Trophoblast cell (in vitro differentiated cells and primary cell): ENCODE measurements around the gene SLX4IP.

Experiments used
- DNase-seq, 2 donors: peaks; one replicate each; pipeline ENCODE4 v3.0.0-alpha.2; 2016
- H2AFZ ChIP-seq: 2 replicates; pipeline ENCODE4 v1.6.1; 2013; ENCODE audit warnings: low read length, moderate library complexity, mild to moderate bottlenecking; ENCODE audit not compliant: insufficient read depth, poor library complexity
- H2AK5ac ChIP-seq: 2 replicates; pipeline ENCODE4 v1.6.1; 2013; ENCODE audit warnings: mild to moderate bottlenecking, low read length
- H2BK120ac ChIP-seq: 2 replicates; pipeline ENCODE4 v1.6.1; 2013; ENCODE audit warnings: low read length, mild to moderate bottlenecking, moderate library complexity; ENCODE audit not compliant: insufficient read depth, poor library complexity
- H2BK12ac ChIP-seq: 2 replicates; pipeline ENCODE4 v1.6.1; 2013; ENCODE audit warnings: mild to moderate bottlenecking, low read length, moderate library complexity
- H2BK5ac ChIP-seq: 2 replicates; pipeline ENCODE4 v1.6.1; 2013; ENCODE audit warnings: low read length, low read depth, moderate library complexity, mild to moderate bottlenecking; ENCODE audit not compliant: poor library complexity
- H3K14ac ChIP-seq: 2 replicates; pipeline ENCODE4 v1.6.1; 2013; ENCODE audit warnings: mild to moderate bottlenecking, low read length
- H3K18ac ChIP-seq: 2 replicates; pipeline ENCODE4 v1.6.1; 2013; ENCODE audit warnings: mild to moderate bottlenecking, low read length
- H3K23ac ChIP-seq: 2 replicates; pipeline ENCODE4 v1.6.1; 2013; ENCODE audit warnings: low read length
- H3K27ac ChIP-seq: 2 replicates; pipeline ENCODE4 v1.5.1; 2013; ENCODE audit warnings: low read depth, mild to moderate bottlenecking, inconsistent platforms, low read length, moderate library complexity
- H3K27me3 ChIP-seq: 2 replicates; pipeline ENCODE4 v1.6.1; 2013; ENCODE audit warnings: inconsistent platforms, mild to moderate bottlenecking, low read length, moderate library complexity; ENCODE audit not compliant: insufficient read depth
- H3K36me3 ChIP-seq, 2 experiments: 1 replicate in 1 of 2; 2 replicates in 1 of 2; pipeline ENCODE4 v1.6.1; 2013; ENCODE audit warnings: low read length in 2 of 2, mild to moderate bottlenecking in 2 of 2, moderate library complexity in 1 of 2; ENCODE audit not compliant: insufficient read depth in 2 of 2, control insufficient read depth in 1 of 2
- H3K4ac ChIP-seq: 2 replicates; pipeline ENCODE4 v1.6.1; 2013; ENCODE audit warnings: low read depth, mild to moderate bottlenecking, low read length, moderate library complexity
- H3K4me1 ChIP-seq, 2 experiments: 1 replicate in 1 of 2; 2 replicates in 1 of 2; pipeline ENCODE4 v1.6.1; 2013; ENCODE audit warnings: low read length in 2 of 2, mild to moderate bottlenecking in 2 of 2, moderate library complexity in 1 of 2; ENCODE audit not compliant: insufficient read depth in 2 of 2, control insufficient read depth in 1 of 2
- H3K4me2 ChIP-seq: 2 replicates; pipeline ENCODE4 v1.6.1; 2013; ENCODE audit warnings: inconsistent platforms, mild to moderate bottlenecking, low read length, moderate library complexity
- H3K4me3 ChIP-seq: 2 replicates; pipeline ENCODE4 v1.5.1; 2013; ENCODE audit warnings: mild to moderate bottlenecking, low read depth, low read length, inconsistent platforms
- H3K79me1 ChIP-seq: one replicate; pipeline ENCODE4 v1.6.1; 2013; ENCODE audit warnings: low read length
- H3K79me2 ChIP-seq: 2 replicates; pipeline ENCODE4 v1.6.1; 2013; ENCODE audit warnings: low read length, mild to moderate bottlenecking; ENCODE audit not compliant: control insufficient read depth, insufficient read depth, poor library complexity
- H3K9ac ChIP-seq: 2 replicates; pipeline ENCODE4 v1.6.1; 2013; ENCODE audit warnings: mild to moderate bottlenecking, low read length
- H3K9me3 ChIP-seq: 2 replicates; pipeline ENCODE4 v1.6.1; 2013; ENCODE audit warnings: low read depth, mild to moderate bottlenecking, control low read depth, inconsistent platforms, low read length; ENCODE audit not compliant: insufficient read depth
- H4K12ac ChIP-seq: 2 replicates; pipeline ENCODE4 v1.6.1; 2013; ENCODE audit warnings: low read depth, mild to moderate bottlenecking, low read length, moderate library complexity
- H4K8ac ChIP-seq: 2 replicates; pipeline ENCODE4 v1.6.1; 2013; ENCODE audit warnings: low read depth, mild to moderate bottlenecking, low read length, moderate library complexity
- H4K91ac ChIP-seq: one replicate; pipeline ENCODE4 v1.6.1; 2013; ENCODE audit warnings: low read depth, mild to moderate bottlenecking, low read length, moderate library complexity
- WGBS: extraction: QIAGEN DNeasy Blood & Tissue Kit; methylation state at CpG from one replicate; pipeline ENCODE4 v1.1.7; 2013; ENCODE audit warnings: missing lambda C conversion rate; ENCODE audit not compliant: insufficient read length, insufficient coverage; ENCODE audit errors: extremely low coverage; 5-methylcytosine and 5-hydroxymethylcytosine counted together

The SLX4IP gene

DNA sequence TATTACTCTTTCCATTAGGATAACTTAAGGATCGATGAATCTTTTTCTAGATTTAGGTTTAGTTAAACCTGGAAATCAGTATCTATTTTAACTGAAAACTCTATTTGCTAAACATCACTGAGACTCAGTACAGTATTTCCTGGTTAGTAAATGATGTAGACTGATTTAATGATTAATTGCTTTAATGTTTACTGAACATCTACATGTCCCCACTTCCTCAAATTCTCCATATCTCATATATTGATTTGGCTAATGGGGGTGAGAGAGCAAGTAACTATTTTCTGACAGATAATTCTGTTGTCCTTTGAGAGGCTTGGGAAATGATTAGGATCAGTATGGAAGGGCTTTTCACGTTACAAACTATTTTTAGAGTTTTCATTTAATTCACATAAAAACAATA lies 11.4 kb upstream of the SLX4IP start:
- Histone ChIP-seq H3K18ac (no peak overlapping the region), H3K27ac (no peak overlapping the region), H3K14ac (no peak overlapping the region), H3K4me2 (no peak overlapping the region), H2BK5ac (no peak overlapping the region), H3K79me1 (no peaks in the 10 kb centered on the region), H4K12ac (no peak overlapping the region), H3K9ac (no peak overlapping the region), H3K9me3 (no peaks in the 10 kb centered on the region), H3K4me3 (no peak overlapping the region), H3K36me3 (peaks cover 3 to 6% of the 10 kb centered on the region in 2 experiments), H3K4me1 (no peaks in the 10 kb centered on the region), H2BK12ac (no peak overlapping the region), H2AK5ac (no peak overlapping the region), H4K8ac (no peak overlapping the region), H3K27me3 (no peaks in the 10 kb centered on the region), H2BK120ac (no peak overlapping the region), H2AFZ (no peak overlapping the region), H3K79me2 (peaks cover 2% of the 10 kb centered on the region), H3K23ac (no peak overlapping the region), H3K4ac (no peak overlapping the region), H4K91ac (no peak overlapping the region)
- DNase-seq, result no peak
- WGBS, result no CpG with 5 or more reads among the region's 2 CpGs

DNA sequence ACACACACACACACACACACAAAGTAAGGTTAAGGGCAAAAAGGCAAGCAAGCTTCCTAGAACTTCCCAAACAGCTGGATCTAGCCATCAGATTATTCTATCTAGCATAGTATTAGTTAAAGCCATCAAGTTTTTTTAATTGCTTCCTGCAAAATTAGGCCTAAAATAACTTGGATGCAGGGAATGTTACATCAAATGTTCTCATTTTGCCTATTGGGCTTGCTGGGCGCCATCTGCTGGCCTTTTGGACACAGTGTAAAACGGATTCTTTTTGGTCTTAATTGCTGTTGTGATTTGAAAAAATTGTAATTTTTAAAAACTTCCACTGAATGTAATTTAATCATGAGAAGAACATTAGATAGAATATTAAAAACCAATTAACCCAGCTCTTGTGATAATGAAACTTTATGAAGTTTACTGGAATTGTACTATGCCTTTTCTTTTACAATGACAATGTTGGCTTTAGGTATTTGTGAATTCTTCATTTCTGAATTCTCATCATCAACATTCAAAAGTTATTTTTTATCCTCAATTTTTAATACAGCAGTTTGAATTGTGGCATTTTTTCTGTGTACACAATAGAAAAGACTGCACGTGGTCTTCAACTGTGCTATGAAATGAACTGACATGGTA lies 7.9 kb upstream of the SLX4IP start:
- Histone ChIP-seq H3K36me3 (peaks cover 3 to 6% of the 10 kb centered on the region in 2 experiments), H3K9me3 (no peaks in the 10 kb centered on the region), H3K4me2 (no peak overlapping the region), H3K27me3 (no peaks in the 10 kb centered on the region), H3K79me1 (no peaks in the 10 kb centered on the region), H2BK120ac (no peak overlapping the region), H3K14ac (no peak overlapping the region), H4K8ac (no peak overlapping the region), H3K18ac (no peak overlapping the region), H3K27ac (no peak overlapping the region), H3K4ac (no peak overlapping the region), H3K4me1 (no peaks in the 10 kb centered on the region), H3K79me2 (peaks cover 2% of the 10 kb centered on the region), H3K9ac (no peak overlapping the region), H2AFZ (no peak overlapping the region), H3K4me3 (no peak overlapping the region), H2BK12ac (no peak overlapping the region), H4K12ac (no peak overlapping the region), H2BK5ac (no peak overlapping the region), H3K23ac (no peak overlapping the region), H4K91ac (no peak overlapping the region), H2AK5ac (no peak overlapping the region)
- no CpG with 5 or more reads among the region's 3 CpGs for WGBS
- DNase-seq, result peak; percentile 44 to 72

DNA sequence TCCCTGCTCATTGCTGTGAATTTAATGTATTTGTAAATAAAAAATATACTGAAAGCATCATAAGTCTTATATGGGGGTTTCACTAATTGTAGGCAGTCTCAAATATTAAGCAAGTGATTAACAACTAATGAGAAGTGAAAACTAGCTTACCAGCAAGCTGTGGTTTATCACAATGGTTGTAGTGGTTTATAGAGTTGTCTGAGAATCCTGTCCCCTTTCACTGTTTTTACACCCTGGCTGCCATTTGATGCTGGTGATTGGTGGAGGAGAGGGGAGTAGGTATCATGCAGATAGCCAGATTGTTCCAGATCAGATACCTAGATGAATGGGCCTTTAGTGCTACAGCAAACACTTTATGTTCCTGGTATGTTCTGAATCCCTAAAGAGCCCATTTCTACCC lies 7.1 kb upstream of the SLX4IP start:
- no peak for DNase-seq
- Histone ChIP-seq H3K4ac (no peak overlapping the region), H3K4me1 (peaks cover 2% of the 10 kb centered on the region in 2 experiments), H3K14ac (no peak overlapping the region), H2AFZ (no peak overlapping the region), H3K9me3 (no peaks in the 10 kb centered on the region), H3K27ac (no peak overlapping the region), H3K4me2 (no peak overlapping the region), H3K4me3 (no peak overlapping the region), H3K18ac (no peak overlapping the region), H3K23ac (no peak overlapping the region), H2BK12ac (no peak overlapping the region), H2AK5ac (no peak overlapping the region), H2BK5ac (no peak overlapping the region), H4K91ac (no peak overlapping the region), H3K79me1 (no peaks in the 10 kb centered on the region), H3K79me2 (peaks cover 2% of the 10 kb centered on the region), H3K27me3 (no peaks in the 10 kb centered on the region), H3K9ac (no peak overlapping the region), H4K8ac (no peak overlapping the region), H4K12ac (no peak overlapping the region), H3K36me3 (peaks cover 3 to 4% of the 10 kb centered on the region in 2 experiments), H2BK120ac (no peak overlapping the region)

DNA sequence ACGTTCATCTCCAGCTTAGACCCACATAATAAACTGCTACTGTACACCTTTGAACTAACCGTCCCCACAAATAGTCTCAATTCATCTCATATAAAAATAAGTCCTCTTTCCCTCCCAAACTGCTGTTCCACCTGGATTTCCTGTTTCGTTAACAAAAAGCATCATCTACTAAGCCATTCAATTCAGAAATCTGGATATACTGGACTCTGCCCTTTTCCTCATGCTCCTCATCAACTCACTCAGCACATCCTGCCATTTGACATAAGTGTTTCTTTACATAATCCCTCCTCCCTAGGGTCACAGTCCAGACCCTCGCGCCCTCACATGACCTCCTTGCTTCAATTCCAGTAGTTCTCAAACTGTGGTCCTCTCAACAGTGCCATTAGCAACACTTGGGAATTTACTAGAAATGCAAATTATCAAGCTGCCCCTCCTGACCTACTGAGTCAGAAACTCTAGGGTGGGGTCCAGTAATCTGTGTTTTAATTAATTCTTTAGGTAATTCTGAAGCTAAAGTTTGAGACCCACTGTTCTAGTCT lies 5.6 kb upstream of the SLX4IP start:
- peaks cover 6% of the 10 kb centered on the region for H3K79me1 ChIP-seq
- no peak overlapping the region for H3K18ac ChIP-seq
- no peak overlapping the region for H3K4me3 ChIP-seq
- H3K4me2 ChIP-seq, result no peak overlapping the region
- H4K91ac ChIP-seq, result no peak overlapping the region
- H3K27ac ChIP-seq, result no peak overlapping the region
- no peaks in the 10 kb centered on the region for H3K27me3 ChIP-seq
- H4K12ac ChIP-seq, result no peak overlapping the region
- H3K14ac ChIP-seq, result no peak overlapping the region
- H3K36me3 ChIP-seq, result peaks cover 3% of the 10 kb centered on the region in 2 experiments
- no peaks in the 10 kb centered on the region for H3K9me3 ChIP-seq
- H3K9ac ChIP-seq, result no peak overlapping the region
- H3K4ac ChIP-seq, result no peak overlapping the region
- no peak overlapping the region for H2BK12ac ChIP-seq
- peaks cover 2 to 4% of the 10 kb centered on the region in 2 experiments for H3K4me1 ChIP-seq
- no peak overlapping the region for H3K23ac ChIP-seq
- no peak overlapping the region for H2BK120ac ChIP-seq
- no CpG with 5 or more reads among the region's 5 CpGs for WGBS
- no peak overlapping the region for H2AK5ac ChIP-seq
- H3K79me2 ChIP-seq, result peaks cover 7% of the 10 kb centered on the region
- DNase-seq, result no peak
- no peak overlapping the region for H2BK5ac ChIP-seq
- H2AFZ ChIP-seq, result no peak overlapping the region
- H4K8ac ChIP-seq, result no peak overlapping the region
